NCI-H460 (cell line): ENCODE measurements around the gene PAPPA. TPM values are rescaled to one million over a fixed set of nuclear protein-coding genes. Genes with fewer than 3 reads are reported as not detected.

Experiments
- DNase-seq: peaks from one replicate; pipeline ENCODE4 v3.0.0-alpha.2; 2016; ENCODE audit warnings: low read depth; ENCODE audit errors: extremely low read depth
- total RNA-seq: library from RNA; depleted of rRNA; stranded (reverse); fragments of >200 nt; shearing (Covaris generic); gene quantifications from 2 replicates; pipeline ENCODE4 v1.2.3, GENCODE V29; 2014

The PAPPA gene
- total RNA-seq, 1 experiment from 2014 or later: 43.5 TPM

- DNase-seq: no peak
These were observed 150.4 kb downstream of the PAPPA start for GRCh38 chr9:116303886-116304538.

- no peak for DNase-seq
These were observed 151.2 kb downstream of the PAPPA start for GRCh38 chr9:116304761-116305160.

- DNase-seq: no peak
These were observed 154.5 kb downstream of the PAPPA start for GRCh38 chr9:116308076-116308475.

- no peak for DNase-seq
These were observed 156.5 kb downstream of the PAPPA start for GRCh38 chr9:116309900-116310611.

- DNase-seq: no peak
These were observed 158.6 kb downstream of the PAPPA start for GRCh38 chr9:116312221-116312620.

GRCh38 chr9:116313638-116314037 lies 160.0 kb downstream of the PAPPA start:
- no peak for DNase-seq

GRCh38 chr9:116316246-116316645 lies 162.7 kb downstream of the PAPPA start:
- no peak for DNase-seq

GRCh38 chr9:116317503-116317902 lies 163.9 kb downstream of the PAPPA start:
- no peak for DNase-seq

- no peak for DNase-seq
These were observed 165.1 kb downstream of the PAPPA start for GRCh38 chr9:116318468-116319374.

- no peak for DNase-seq
These were observed 165.9 kb downstream of the PAPPA start for GRCh38 chr9:116319480-116319879.

- DNase-seq: no peak
These were observed 166.7 kb downstream of the PAPPA start for GRCh38 chr9:116320290-116320689.

GRCh38 chr9:116322521-116322920 lies 168.9 kb downstream of the PAPPA start:
- no peak for DNase-seq

GRCh38 chr9:116323012-116323411 lies 169.4 kb downstream of the PAPPA start:
- no peak for DNase-seq

GRCh38 chr9:116323571-116323970 lies 170.0 kb downstream of the PAPPA start:
- DNase-seq: no peak

GRCh38 chr9:116325924-116326323 lies 172.3 kb downstream of the PAPPA start:
- DNase-seq: no peak

- DNase-seq: no peak
These were observed 174.3 kb downstream of the PAPPA start for GRCh38 chr9:116327701-116328405.

- no peak for DNase-seq
These were observed 175.9 kb downstream of the PAPPA start for GRCh38 chr9:116329470-116329869.

- DNase-seq: no peak
These were observed 177.7 kb downstream of the PAPPA start for GRCh38 chr9:116331241-116331640.

- no peak for DNase-seq
These were observed 178.5 kb downstream of the PAPPA start for GRCh38 chr9:116332090-116332489.

GRCh38 chr9:116333254-116333653 lies 179.7 kb downstream of the PAPPA start:
- no peak for DNase-seq
